Kidney epithelial cell (primary cell): ENCODE results near the gene HOXC12. TPM values are rescaled to one million over a fixed set of nuclear protein-coding genes. Genes with fewer than 3 reads are reported as not detected.

ENCODE experiments used
- DNase-seq: peaks from one replicate; pipeline ENCODE4 v3.0.0-alpha.2; 2010; ENCODE audit warnings: low read depth
- H3K27me3 ChIP-seq: 2 replicates; pipeline ENCODE4 v1.6.0; 2011; ENCODE audit warnings: low read length; ENCODE audit not compliant: control insufficient read depth, insufficient read depth
- H3K36me3 ChIP-seq: 2 replicates; pipeline ENCODE4 v1.5.1; 2011; ENCODE audit warnings: low read length; ENCODE audit not compliant: control insufficient read depth, insufficient read depth
- H3K4me3 ChIP-seq: 2 replicates; pipeline ENCODE4 v1.5.1; 2011; ENCODE audit warnings: low read depth, mild to moderate bottlenecking, control low read depth, low read length
- CTCF ChIP-seq: IDR thresholded peaks from 2 replicates; pipeline ENCODE4 v1.5.1; 2011; ENCODE audit warnings: mild to moderate bottlenecking, moderate library complexity, low read length, control low read depth, inconsistent platforms; ENCODE audit not compliant: insufficient read depth, poor library complexity, severe bottlenecking
- total RNA-seq: library from RNA; depleted of rRNA; stranded (reverse); fragments of >200 nt; gene quantifications from 2 replicates; pipeline ENCODE4 v1.2.3, GENCODE V29; 2015

HOXC12 gene
- total RNA-seq, 1 donor from 2014 or later, result not detected

GRCh38 chr12:53955036-53955775, 503 bp downstream of the HOXC12 start:
- DNase-seq, result no peak
- no peak for TF ChIP-seq CTCF
- H3K4me3 ChIP-seq, result no peak overlapping the region
- peaks cover 99% of the 10 kb centered on the region for H3K27me3 ChIP-seq
- no peaks in the 10 kb centered on the region for H3K36me3 ChIP-seq

GRCh38 chr12:53955776-53956250, 1.1 kb downstream of the HOXC12 start:
- peaks cover 99% of the 10 kb centered on the region for H3K27me3 ChIP-seq
- DNase-seq, result no peak
- TF ChIP-seq CTCF, result no peak
- H3K4me3 ChIP-seq, result no peak overlapping the region
- no peaks in the 10 kb centered on the region for H3K36me3 ChIP-seq

- H3K4me3 ChIP-seq, result no peak overlapping the region
- DNase-seq, result no peak
- peaks cover 99% of the 10 kb centered on the region for H3K27me3 ChIP-seq
- no peak for TF ChIP-seq CTCF
- no peaks in the 10 kb centered on the region for H3K36me3 ChIP-seq
Observed at GRCh38 chr12:53956251-53956887, 1.7 kb downstream of the HOXC12 start.

GRCh38 chr12:53956914-53957536, 2.3 kb downstream of the HOXC12 start:
- H3K27me3 ChIP-seq, result peaks cover 99% of the 10 kb centered on the region
- no peak for DNase-seq
- H3K4me3 ChIP-seq, result no peak overlapping the region
- TF ChIP-seq CTCF, result no peak
- no peaks in the 10 kb centered on the region for H3K36me3 ChIP-seq

GRCh38 chr12:53958128-53958527, 3.4 kb downstream of the HOXC12 start:
- DNase-seq, result no peak
- H3K4me3 ChIP-seq, result no peak overlapping the region
- TF ChIP-seq CTCF, result no peak
- peaks cover 96% of the 10 kb centered on the region for H3K27me3 ChIP-seq
- H3K36me3 ChIP-seq, result no peaks in the 10 kb centered on the region
